Lower lobe of right lung (tissue), 2 donors: ENCODE measurements around the gene LRRC1. TPM values are rescaled to one million over a fixed set of nuclear protein-coding genes. Genes with fewer than 3 reads are reported as not detected.

Experiments used
- ATAC-seq, 2 donors: fragments of 200-7000 bp; cut with Tn5 transposase; one replicate each; pipeline ENCODE4 v1.9.1; 2020 to 2022; ENCODE audit warnings: mild to moderate bottlenecking in 2 of 2, moderate library complexity in 2 of 2
- DNase-seq: peaks from one replicate; pipeline ENCODE4 v3.0.0-alpha.2; 2020
- H3K27ac ChIP-seq: fragments of 200-600 bp; one replicate; pipeline ENCODE4 v1.8.0; 2022
- H3K27me3 ChIP-seq: fragments of 200-600 bp; one replicate; pipeline ENCODE4 v1.8.0; 2022; ENCODE audit warnings: low read depth
- H3K36me3 ChIP-seq: fragments of 200-600 bp; one replicate; pipeline ENCODE4 v1.8.0; 2022; ENCODE audit warnings: mild to moderate bottlenecking
- H3K4me1 ChIP-seq: fragments of 200-600 bp; one replicate; pipeline ENCODE4 v1.8.0; 2022
- H3K4me3 ChIP-seq: fragments of 200-600 bp; one replicate; pipeline ENCODE4 v1.8.0; 2022; ENCODE audit warnings: mild to moderate bottlenecking
- H3K9me3 ChIP-seq: fragments of 200-600 bp; one replicate; pipeline ENCODE4 v1.8.0; 2022
- CTCF ChIP-seq: fragments of 200-600 bp; IDR thresholded peaks from one replicate; pipeline ENCODE4 v1.8.0; 2022; ENCODE audit warnings: antibody characterized with exemption, mild to moderate bottlenecking
- intact Hi-C: fragments of 100-400 bp; cut with DNase I; formaldehyde crosslinking; loops from one replicate; pipeline ENCODE4 v1.11.0; 2022
- total RNA-seq: library from RNA; stranded (reverse); fragmentation: NEBNext Ultra II Directional; extraction: Animal tissue kit (Norgen Biotek cat#: 25700); gene quantifications from one replicate; pipeline ENCODE4 v1.2.1, GENCODE V29; 2021
- donor health status: DM: no; HTN: yes; CAD: no; lungs with severe emphysema.

The LRRC1 gene
- total RNA-seq, 1 donor from 2014 or later, result 13.4 TPM

GRCh38 chr6:53864781-53865180, 70.0 kb downstream of the LRRC1 start:
- intact Hi-C loops, result no loop called here
- Histone ChIP-seq H3K27me3 (no peaks in the 10 kb centered on the region), H3K4me3 (no peak overlapping the region), H3K9me3 (no peaks in the 10 kb centered on the region), H3K4me1 (no peaks in the 10 kb centered on the region), H3K36me3 (no peaks in the 10 kb centered on the region), H3K27ac (no peak overlapping the region)
- ATAC-seq, result no peak
- DNase-seq, result no peak
- TF ChIP-seq CTCF, result no peak

GRCh38 chr6:53866226-53866625, 71.4 kb downstream of the LRRC1 start:
- H3K4me1 ChIP-seq, result no peaks in the 10 kb centered on the region
- TF ChIP-seq CTCF, result no peak

GRCh38 chr6:53868626-53869025, 73.8 kb downstream of the LRRC1 start:
- peaks cover 5% of the 10 kb centered on the region for H3K9me3 ChIP-seq
- no peaks in the 10 kb centered on the region for H3K27me3 ChIP-seq
- H3K4me3 ChIP-seq, result no peak overlapping the region
- DNase-seq (no peak), ATAC-seq (no peak)
- TF ChIP-seq CTCF, result no peak
- H3K36me3 ChIP-seq, result no peaks in the 10 kb centered on the region
- no peaks in the 10 kb centered on the region for H3K4me1 ChIP-seq
- intact Hi-C loops, result no loop called here
- H3K27ac ChIP-seq, result no peak overlapping the region

More at GRCh38 chr6:53866226-53866625, 71.4 kb downstream of the LRRC1 start:
- Histone ChIP-seq H3K36me3 (no peaks in the 10 kb centered on the region), H3K9me3 (no peaks in the 10 kb centered on the region), H3K27me3 (no peaks in the 10 kb centered on the region), H3K4me3 (no peak overlapping the region), H3K27ac (no peak overlapping the region)
- no peak for ATAC-seq
- no peak for DNase-seq
- intact Hi-C loops, result no loop called here

GRCh38 chr6:53869964-53870363, 75.2 kb downstream of the LRRC1 start:
- no peak overlapping the region for H3K27ac ChIP-seq

GRCh38 chr6:53873922-53874321, 79.1 kb downstream of the LRRC1 start:
- H3K36me3 ChIP-seq, result no peaks in the 10 kb centered on the region
- no peak overlapping the region for H3K4me3 ChIP-seq
- H3K27me3 ChIP-seq, result no peaks in the 10 kb centered on the region
- intact Hi-C loops, result no loop called here
- H3K9me3 ChIP-seq, result peaks cover 5% of the 10 kb centered on the region
- no peaks in the 10 kb centered on the region for H3K4me1 ChIP-seq
- no peak overlapping the region for H3K27ac ChIP-seq
- DNase-seq (no peak), ATAC-seq (no peak)
- no peak for TF ChIP-seq CTCF

More at GRCh38 chr6:53869964-53870363, 75.2 kb downstream of the LRRC1 start:
- no peaks in the 10 kb centered on the region for H3K4me1 ChIP-seq
- H3K36me3 ChIP-seq, result no peaks in the 10 kb centered on the region
- no peak for DNase-seq
- no peak for TF ChIP-seq CTCF
- H3K4me3 ChIP-seq, result no peak overlapping the region
- peaks cover 5% of the 10 kb centered on the region for H3K9me3 ChIP-seq
- no peaks in the 10 kb centered on the region for H3K27me3 ChIP-seq
- intact Hi-C loops, result no loop called here
- peak in 1 of 2 donors; percentile 23 for ATAC-seq

- Histone ChIP-seq H3K4me1 (no peaks in the 10 kb centered on the region), H3K27ac (no peak overlapping the region), H3K4me3 (no peak overlapping the region), H3K27me3 (no peaks in the 10 kb centered on the region), H3K36me3 (no peaks in the 10 kb centered on the region), H3K9me3 (peaks cover 5% of the 10 kb centered on the region)
- no peak for TF ChIP-seq CTCF
- ATAC-seq, result no peak
- DNase-seq, result no peak
- intact Hi-C loops, result no loop called here
Measured at GRCh38 chr6:53874964-53875363, 80.2 kb downstream of the LRRC1 start.
